Parathyroid adenoma (tissue), 2 donors: ENCODE measurements around the gene SFMBT2.

ENCODE experiments used
- H2AFZ ChIP-seq: fragments of 300-600 bp; sonication (generic); one replicate; pipeline ENCODE4 v1.7.0; 2017; ENCODE audit warnings: antibody characterized with exemption, mild to moderate bottlenecking
- H3K27ac ChIP-seq: fragments of 300-600 bp; sonication (generic); one replicate; pipeline ENCODE4 v1.7.0; 2017
- H3K27me3 ChIP-seq: fragments of 300-600 bp; sonication (generic); one replicate; pipeline ENCODE4 v1.7.0; 2017; ENCODE audit warnings: low read length; ENCODE audit not compliant: control insufficient read depth, insufficient read depth
- H3K36me3 ChIP-seq: fragments of 300-600 bp; sonication (generic); one replicate; pipeline ENCODE4 v1.7.0; 2017; ENCODE audit warnings: low read length; ENCODE audit not compliant: control insufficient read depth, insufficient read depth
- H3K4me1 ChIP-seq: fragments of 300-600 bp; sonication (generic); one replicate; pipeline ENCODE4 v1.7.0; 2017; ENCODE audit warnings: control low read depth
- H3K4me2 ChIP-seq: fragments of 300-600 bp; sonication (generic); one replicate; pipeline ENCODE4 v1.7.0; 2017; ENCODE audit warnings: low read length
- H3K4me3 ChIP-seq: fragments of 300-600 bp; sonication (generic); one replicate; pipeline ENCODE4 v1.7.0; 2017; ENCODE audit warnings: low read depth, low read length
- H3K79me2 ChIP-seq: fragments of 300-600 bp; sonication (generic); one replicate; pipeline ENCODE4 v1.7.0; 2017; ENCODE audit warnings: control low read depth
- H3K9ac ChIP-seq: fragments of 300-600 bp; sonication (generic); one replicate; pipeline ENCODE4 v1.7.0; 2017; ENCODE audit warnings: mild to moderate bottlenecking
- H3K9me3 ChIP-seq: fragments of 300-600 bp; sonication (generic); one replicate; pipeline ENCODE4 v1.7.0; 2017; ENCODE audit warnings: low read length; ENCODE audit not compliant: control insufficient read depth
- CTCF ChIP-seq: fragments of 300-600 bp; sonication (generic); IDR thresholded peaks from one replicate; pipeline ENCODE4 v1.7.0; 2017; ENCODE audit warnings: antibody characterized with exemption, mild to moderate bottlenecking
- donor health status: primary hyperparathyroidism.

The SFMBT2 gene

GRCh38 chr10:7159928-7160327 lies 250.9 kb downstream of the SFMBT2 start:
- H2AFZ ChIP-seq = no peak overlapping the region
- H3K4me3 ChIP-seq = no peak overlapping the region
- H3K4me1 ChIP-seq = no peaks in the 10 kb centered on the region
- no peak overlapping the region for H3K4me2 ChIP-seq
- H3K9me3 ChIP-seq = no peaks in the 10 kb centered on the region
- no peaks in the 10 kb centered on the region for H3K36me3 ChIP-seq
- TF ChIP-seq CTCF = no peak
- no peak overlapping the region for H3K27ac ChIP-seq
- no peaks in the 10 kb centered on the region for H3K79me2 ChIP-seq
- no peaks in the 10 kb centered on the region for H3K27me3 ChIP-seq
- H3K9ac ChIP-seq = no peak overlapping the region

GRCh38 chr10:7159517-7159916 lies 251.3 kb downstream of the SFMBT2 start:
- Histone ChIP-seq H3K27ac (no peak overlapping the region), H3K9ac (no peak overlapping the region)
- no peak for TF ChIP-seq CTCF

GRCh38 chr10:7157091-7157490 lies 253.7 kb downstream of the SFMBT2 start:
- H3K9me3 ChIP-seq = no peaks in the 10 kb centered on the region
- H3K4me2 ChIP-seq = no peak overlapping the region
- no peaks in the 10 kb centered on the region for H3K4me1 ChIP-seq
- no peaks in the 10 kb centered on the region for H3K27me3 ChIP-seq
- no peak for TF ChIP-seq CTCF
- no peak overlapping the region for H3K27ac ChIP-seq
- H3K9ac ChIP-seq = no peak overlapping the region
- no peaks in the 10 kb centered on the region for H3K79me2 ChIP-seq
- no peaks in the 10 kb centered on the region for H3K36me3 ChIP-seq
- H2AFZ ChIP-seq = no peak overlapping the region
- no peak overlapping the region for H3K4me3 ChIP-seq

More at GRCh38 chr10:7159517-7159916, 251.3 kb downstream of the SFMBT2 start:
- no peak overlapping the region for H3K4me2 ChIP-seq
- no peaks in the 10 kb centered on the region for H3K36me3 ChIP-seq
- H2AFZ ChIP-seq = no peak overlapping the region
- H3K27me3 ChIP-seq = no peaks in the 10 kb centered on the region
- no peak overlapping the region for H3K4me3 ChIP-seq
- H3K4me1 ChIP-seq = no peaks in the 10 kb centered on the region
- H3K9me3 ChIP-seq = no peaks in the 10 kb centered on the region
- H3K79me2 ChIP-seq = no peaks in the 10 kb centered on the region

GRCh38 chr10:7153750-7154149 lies 257.1 kb downstream of the SFMBT2 start:
- no peak overlapping the region for H3K4me2 ChIP-seq
- no peaks in the 10 kb centered on the region for H3K79me2 ChIP-seq
- no peaks in the 10 kb centered on the region for H3K27me3 ChIP-seq
- TF ChIP-seq CTCF = no peak
- no peak overlapping the region for H3K9ac ChIP-seq
- H3K9me3 ChIP-seq = no peaks in the 10 kb centered on the region
- no peak overlapping the region for H3K27ac ChIP-seq
- no peaks in the 10 kb centered on the region for H3K4me1 ChIP-seq
- no peaks in the 10 kb centered on the region for H3K36me3 ChIP-seq
- no peak overlapping the region for H2AFZ ChIP-seq
- no peak overlapping the region for H3K4me3 ChIP-seq

- H3K27ac ChIP-seq = no peak overlapping the region
- H2AFZ ChIP-seq = no peak overlapping the region
- no peaks in the 10 kb centered on the region for H3K4me1 ChIP-seq
- no peak for TF ChIP-seq CTCF
- no peaks in the 10 kb centered on the region for H3K36me3 ChIP-seq
- no peak overlapping the region for H3K4me3 ChIP-seq
- H3K9ac ChIP-seq = no peak overlapping the region
- H3K27me3 ChIP-seq = no peaks in the 10 kb centered on the region
- no peaks in the 10 kb centered on the region for H3K79me2 ChIP-seq
- H3K4me2 ChIP-seq = no peak overlapping the region
- H3K9me3 ChIP-seq = no peaks in the 10 kb centered on the region
Measured at GRCh38 chr10:7152982-7153381, 257.9 kb downstream of the SFMBT2 start.
